A549 (cell line): ENCODE results near the gene KCNJ1. TPM values are rescaled to one million over a fixed set of nuclear protein-coding genes. Genes with fewer than 3 reads are reported as not detected.

Source experiments
- ATAC-seq, 2 experiments: fragments of 200-7000 bp in 1 of 2; fragments of >200 bp in 1 of 2; cut with Nextera tagmentation in 1 of 2; cut with Tn5 transposase in 1 of 2; 3 replicates each; pipeline versions ENCODE4 v1.8.0 to v1.9.1; 2018 to 2020; ENCODE audit warnings: mild to moderate bottlenecking in 1 of 2, moderate library complexity in 1 of 2
- CTCF ChIA-PET: fragments of 300-600 bp; sonication (Branson Sonifier 250); formaldehyde crosslinking; extraction: SDS; loops from one replicate; lab custom pipeline; 2021; ENCODE audit warnings: antibody characterized with exemption, inconsistent platforms; lab: Yijun Ruan, JAX
- POLR2A ChIA-PET: fragments of 350-600 bp; formaldehyde crosslinking; extraction: SDS; loops from one replicate; lab custom pipeline; 2021; ENCODE audit warnings: antibody characterized with exemption, inconsistent platforms; lab: Yijun Ruan, JAX
- DNase-seq, 2 experiments: peaks; one replicate each; pipeline versions ENCODE4 v3.0.0 to v3.0.0-alpha.2; 2011 to 2016; ENCODE audit warnings: low read depth in 1 of 2, low spot score in 1 of 2
- FAIRE-seq: peaks from 2 replicates; lab custom pipeline; 2011; peaks lifted over from hg19 to GRCh38; lab: Jason Lieb, UNC
- H3K27ac ChIP-seq, 2 experiments: fragments of >200 bp; sonication (Bioruptor Twin); formaldehyde crosslinking; 3 replicates each; pipeline ENCODE4 v1.5.1; 2016 to 2017
- H3K4me1 ChIP-seq: fragments of >200 bp; sonication (Bioruptor Twin); formaldehyde crosslinking; 3 replicates; pipeline ENCODE4 v1.6.1; 2016
- H3K4me2 ChIP-seq: fragments of >200 bp; sonication (Bioruptor Twin); formaldehyde crosslinking; 3 replicates; pipeline ENCODE4 v1.6.1; 2016
- H3K4me3 ChIP-seq: fragments of >200 bp; sonication (Bioruptor Twin); formaldehyde crosslinking; 3 replicates; pipeline ENCODE4 v1.5.1; 2016
- H3K9me3 ChIP-seq: fragments of >200 bp; sonication (Bioruptor Twin); formaldehyde crosslinking; 3 replicates; pipeline ENCODE4 v1.6.1; 2016
- BHLHE40 ChIP-seq: IDR thresholded peaks from 2 replicates; pipeline ENCODE4 v1.6.1; 2012; ENCODE audit warnings: low read depth, low read length, inconsistent platforms
- CEBPB ChIP-seq, 2 experiments: fragments of >200 bp in 1 of 2; sonication (Bioruptor Twin) in 1 of 2; formaldehyde crosslinking in 1 of 2; IDR thresholded peaks; 2 replicates each; pipeline ENCODE4 v1.6.1; 2012 to 2016
- CHD2 ChIP-seq: fragments of 150-350 bp; IDR thresholded peaks from 2 replicates; pipeline ENCODE4 v1.6.1; 2014; ENCODE audit warnings: low read length; ENCODE audit not compliant: partially characterized antibody
- CTCF ChIP-seq: fragments of >200 bp; sonication (Bioruptor Twin); formaldehyde crosslinking; IDR thresholded peaks from 3 replicates; pipeline ENCODE4 v1.5.1; 2016
- EP300 ChIP-seq, 2 experiments: fragments of >200 bp; sonication (Bioruptor Twin); formaldehyde crosslinking; IDR thresholded peaks; 2 replicates in 1 of 2; 3 replicates in 1 of 2; pipeline ENCODE4 v1.6.1; 2016 to 2017
- ESRRA ChIP-seq: fragments of 150-350 bp; IDR thresholded peaks from 2 replicates; pipeline ENCODE4 v1.6.1; 2014; ENCODE audit warnings: mild to moderate bottlenecking, low read length, borderline replicate concordance
- FOSB ChIP-seq: fragments of 250-450 bp; sonication (Bioruptor Pico); IDR thresholded peaks from 2 replicates; pipeline ENCODE4 v1.5.0; 2020; ENCODE audit warnings: mild to moderate bottlenecking, moderate library complexity
- FOSL2 ChIP-seq, 2 experiments: fragments of 450-650 bp in 1 of 2; fragments of >200 bp in 1 of 2; sonication (Bioruptor Twin) in 1 of 2; formaldehyde crosslinking; IDR thresholded peaks; 2 replicates each; pipeline versions ENCODE4 v1.5.0 to v1.6.1; 2016 to 2020; ENCODE audit warnings: mild to moderate bottlenecking in 1 of 2, moderate library complexity in 1 of 2
- GATA3 ChIP-seq: IDR thresholded peaks from 2 replicates; pipeline ENCODE4 v1.6.1; 2012; ENCODE audit warnings: borderline replicate concordance
- HDAC2 ChIP-seq: fragments of 200-600 bp; sonication (generic); IDR thresholded peaks from 2 replicates; pipeline ENCODE4 v1.6.1; 2016
- HMGXB4 ChIP-seq: fragments of 250-450 bp; sonication (Bioruptor Pico); IDR thresholded peaks from 2 replicates; pipeline ENCODE4 v1.5.0; 2021; ENCODE audit warnings: mild to moderate bottlenecking, moderate library complexity, borderline replicate concordance
- HOXB13 ChIP-seq: fragments of 250-450 bp; sonication (Bioruptor Pico); IDR thresholded peaks from 2 replicates; pipeline ENCODE4 v1.5.0; 2020; ENCODE audit warnings: low read depth, mild to moderate bottlenecking, moderate library complexity
- JUN ChIP-seq, 2 experiments: fragments of >200 bp; sonication (Bioruptor Twin); formaldehyde crosslinking; IDR thresholded peaks; 2 replicates in 1 of 2; 3 replicates in 1 of 2; pipeline ENCODE4 v1.6.1; 2016 to 2017
- MYC ChIP-seq: IDR thresholded peaks from 2 replicates; pipeline ENCODE4 v1.6.1; 2012; ENCODE audit warnings: mild to moderate bottlenecking, inconsistent platforms, low read length, improper control_type of control experiment, borderline replicate concordance
- NFE2L2 ChIP-seq: fragments of 150-350 bp; conservative IDR thresholded peaks from 2 replicates; pipeline ENCODE4 v1.6.1; 2014; ENCODE audit warnings: low read length
- NPAS2 ChIP-seq: fragments of 250-450 bp; sonication (Bioruptor Pico); IDR thresholded peaks from 2 replicates; pipeline ENCODE4 v1.8.0; 2022; ENCODE audit warnings: mild to moderate bottlenecking, moderate library complexity, borderline replicate concordance
- PBX3 ChIP-seq: IDR thresholded peaks from 2 replicates; pipeline ENCODE4 v1.6.1; 2012
- PHF8 ChIP-seq: fragments of 200-600 bp; sonication (generic); IDR thresholded peaks from 2 replicates; pipeline ENCODE4 v1.6.1; 2016; ENCODE audit warnings: low read depth, mild to moderate bottlenecking, antibody characterized with exemption, moderate library complexity, borderline replicate concordance
- POLR2A ChIP-seq: IDR thresholded peaks from 2 replicates; pipeline ENCODE4 v1.6.1; 2012; ENCODE audit warnings: mild to moderate bottlenecking, low read length
- RAD21 ChIP-seq, 2 experiments: fragments of >200 bp in 1 of 2; sonication (Bioruptor Twin) in 1 of 2; formaldehyde crosslinking in 1 of 2; IDR thresholded peaks in 1 of 2; conservative IDR thresholded peaks in 1 of 2; 2 replicates in 1 of 2; 3 replicates in 1 of 2; pipeline ENCODE4 v1.6.1; 2012 to 2018; ENCODE audit warnings: inconsistent platforms in 1 of 2
- RARB ChIP-seq: fragments of 250-450 bp; sonication (Bioruptor Pico); IDR thresholded peaks from 2 replicates; pipeline ENCODE4 v1.8.0; 2021; ENCODE audit warnings: mild to moderate bottlenecking, moderate library complexity
- RCOR1 ChIP-seq: fragments of 150-350 bp; IDR thresholded peaks from 2 replicates; pipeline ENCODE4 v1.6.1; 2014; ENCODE audit warnings: antibody characterized with exemption, low read length, low read depth
- USF2 ChIP-seq: fragments of 450-650 bp; IDR thresholded peaks from 2 replicates; pipeline ENCODE4 v1.6.1; 2014; ENCODE audit warnings: antibody characterized with exemption
- ZNF302 ChIP-seq: fragments of 250-450 bp; sonication (Bioruptor Pico); IDR thresholded peaks from 2 replicates; pipeline ENCODE4 v1.9.0; 2021; ENCODE audit warnings: inconsistent platforms, mild to moderate bottlenecking, moderate library complexity
- WGBS: methylation state at CpG from one replicate; pipeline ENCODE4 v1.1.6; 2017; ENCODE audit errors: missing lambda C conversion rate; 5-methylcytosine and 5-hydroxymethylcytosine counted together
- polyA plus RNA-seq, 4 experiments: library from polyadenylated mRNA; depleted of rRNA in 3 of 4; stranded (reverse); fragments of >200 nt; fragmentation: RNase III in 1 of 4; extraction: RNeasy Plus Mini Kit Qiagen cat#74134 plus additional on column Dnase treatment in 1 of 4; gene quantifications; 2 replicates in 3 of 4; 3 replicates in 1 of 4; pipeline ENCODE4 v1.2.3, GENCODE V29; 2011 to 2017

The KCNJ1 gene
- polyA plus RNA-seq, 2 of the 4 experiments (the other 2 are of a cell fraction), result 0.12 TPM; not detected in 1

GRCh38 chr11:128877726-128878125, 10.6 kb upstream of the KCNJ1 start:
- Histone ChIP-seq H3K4me1 (no peaks in the 10 kb centered on the region), H3K4me2 (no peak overlapping the region), H3K9me3 (no peaks in the 10 kb centered on the region), H3K27ac (no peak overlapping the region), H3K4me3 (no peak overlapping the region)
- ChIA-PET POLR2A (no interaction called here), CTCF (interaction anchor here (0.6 kb wide), 1 partner anchor 436 kb away, joined by 4 read pairs; no protein-coding TSS in a partner anchor)
- no peak for FAIRE-seq
- TF ChIP-seq RARB (CRISPR knock-in tag) (no peak), NFE2L2 (no peak), HOXB13 (CRISPR knock-in tag) (no peak), CEBPB (IDR thresholded peaks at IDR 0.05) (no peak), ESRRA (no peak), HDAC2 (no peak), EP300 (IDR thresholded peaks at IDR 0.05) (no peak), GATA3 (no peak), JUN (IDR thresholded peaks at IDR 0.05) (no peak), CTCF (no peak), POLR2A (no peak), MYC (no peak), NPAS2 (CRISPR knock-in tag) (no peak)
- 60% methylated on average over 5 of the region's 5 CpGs for WGBS
- DNase-seq, result no peak
- ATAC-seq, result no peak

GRCh38 chr11:128876133-128876650, 9.1 kb upstream of the KCNJ1 start:
- no peak for TF ChIP-seq RAD21 (conservative IDR thresholded peaks at IDR 0.05 in 1 of 2, IDR thresholded peaks at IDR 0.05 in 1 of 2)
- TF ChIP-seq BHLHE40, result no peak
- TF ChIP-seq ZNF302 (CRISPR knock-in tag), result no peak
- TF ChIP-seq USF2, result no peak
- no peak for TF ChIP-seq CHD2
- TF ChIP-seq FOSB (CRISPR knock-in tag), result no peak
- no peak for TF ChIP-seq FOSL2 (IDR thresholded peaks at IDR 0.05)
- TF ChIP-seq FOSL2 (CRISPR knock-in tag; IDR thresholded peaks at IDR 0.05), result no peak
- TF ChIP-seq RCOR1, result no peak
- no peaks in the 10 kb centered on the region for H3K4me1 ChIP-seq
- no peaks in the 10 kb centered on the region for H3K9me3 ChIP-seq
- 73% methylated on average over 21 of the region's 22 CpGs for WGBS
- CTCF ChIA-PET, result interaction anchor here (3.2 kb wide), 1 partner anchor 8 kb away, joined by 20 read pairs; no protein-coding TSS in a partner anchor
- no peak overlapping the region for H3K4me2 ChIP-seq
- H3K4me3 ChIP-seq, result no peak overlapping the region
- POLR2A ChIA-PET, result no interaction called here
- DNase-seq (no peak), ATAC-seq (no peak), FAIRE-seq (no peak)
- no peak overlapping the region for H3K27ac ChIP-seq

- ChIA-PET POLR2A (no interaction called here), CTCF (interaction anchor here (1.8 to 3.2 kb wide), 2 partner anchors 10 to 82 kb away, joined by 6 to 20 read pairs; no protein-coding TSS in a partner anchor)
- H3K4me3 ChIP-seq, result no peak overlapping the region
- H3K9me3 ChIP-seq, result no peaks in the 10 kb centered on the region
- no peak for DNase-seq
- ATAC-seq, result no peak
- FAIRE-seq, result no peak
- H3K27ac ChIP-seq, result no peak overlapping the region
- no peaks in the 10 kb centered on the region for H3K4me1 ChIP-seq
- 27% methylated on average over 3 of the region's 3 CpGs for WGBS
- no peak overlapping the region for H3K4me2 ChIP-seq
- TF ChIP-seq PHF8 (no peak), PBX3 (no peak), HMGXB4 (CRISPR knock-in tag) (no peak)
Measured at GRCh38 chr11:128874427-128874826, 7.3 kb upstream of the KCNJ1 start.
